ENCODE results near the gene PON3. TPM values are rescaled to one million over a fixed set of nuclear protein-coding genes. Genes with fewer than 3 reads are reported as not detected.

Gene PON3
- total RNA-seq, 1 experiment from 2014 or later: 1.2 TPM

GRCh38 chr7:95427914-95428516 is 31.8 kb upstream of the PON3 start:
- Histone ChIP-seq H3K27me3 (ENCODE audit: control insufficient read depth, insufficient read depth, low read length) (no peaks in the 10 kb centered on the region), H3K9me3 (ENCODE audit: control insufficient read depth, insufficient read depth, low read depth, low read length) (no peaks in the 10 kb centered on the region), H3K27ac (ENCODE audit: low read length) (no peak overlapping the region), H3K4me3 (ENCODE audit: low read depth in 2 of 2, low read length in 2 of 2) (no peak overlapping the region), H3K4me1 (ENCODE audit: control insufficient read depth, insufficient read depth, low read length) (no peaks in the 10 kb centered on the region), H3K36me3 (ENCODE audit: control insufficient read depth, insufficient read depth, low read length) (no peaks in the 10 kb centered on the region)
- no peak for DNase-seq (ENCODE audit: low read depth, low spot score)
- BruUV-seq (replicated peaks): no TSS peak
- POLR2A ChIA-PET: interaction anchor here (0.6 to 0.7 kb wide), 2 partner anchors 163 to 239 kb away, joined by 9 to 11 read pairs; no protein-coding TSS in a partner anchor
- no peak for ATAC-seq
- in situ Hi-C loops (cut with HindIII; ENCODE audit: low pct_unique_long_range_greater_than_20kb, low sequenced_read_pairs) (no loop called here), intact Hi-C loops (cut with micrococcal nuclease; ENCODE audit: unreplicated experiment) (no loop called here)
- TF ChIP-seq TCF7L2 (IDR thresholded peaks at IDR 0.05; ENCODE audit: low read depth, low read length): no peak
- TF ChIP-seq SIN3A (IDR thresholded peaks at IDR 0.05; ENCODE audit: borderline replicate concordance, insufficient read depth, low read depth, low read length): no peak
- no peak for TF ChIP-seq CTCF (IDR thresholded peaks at IDR 0.05)
- TF ChIP-seq, protein P1, sequence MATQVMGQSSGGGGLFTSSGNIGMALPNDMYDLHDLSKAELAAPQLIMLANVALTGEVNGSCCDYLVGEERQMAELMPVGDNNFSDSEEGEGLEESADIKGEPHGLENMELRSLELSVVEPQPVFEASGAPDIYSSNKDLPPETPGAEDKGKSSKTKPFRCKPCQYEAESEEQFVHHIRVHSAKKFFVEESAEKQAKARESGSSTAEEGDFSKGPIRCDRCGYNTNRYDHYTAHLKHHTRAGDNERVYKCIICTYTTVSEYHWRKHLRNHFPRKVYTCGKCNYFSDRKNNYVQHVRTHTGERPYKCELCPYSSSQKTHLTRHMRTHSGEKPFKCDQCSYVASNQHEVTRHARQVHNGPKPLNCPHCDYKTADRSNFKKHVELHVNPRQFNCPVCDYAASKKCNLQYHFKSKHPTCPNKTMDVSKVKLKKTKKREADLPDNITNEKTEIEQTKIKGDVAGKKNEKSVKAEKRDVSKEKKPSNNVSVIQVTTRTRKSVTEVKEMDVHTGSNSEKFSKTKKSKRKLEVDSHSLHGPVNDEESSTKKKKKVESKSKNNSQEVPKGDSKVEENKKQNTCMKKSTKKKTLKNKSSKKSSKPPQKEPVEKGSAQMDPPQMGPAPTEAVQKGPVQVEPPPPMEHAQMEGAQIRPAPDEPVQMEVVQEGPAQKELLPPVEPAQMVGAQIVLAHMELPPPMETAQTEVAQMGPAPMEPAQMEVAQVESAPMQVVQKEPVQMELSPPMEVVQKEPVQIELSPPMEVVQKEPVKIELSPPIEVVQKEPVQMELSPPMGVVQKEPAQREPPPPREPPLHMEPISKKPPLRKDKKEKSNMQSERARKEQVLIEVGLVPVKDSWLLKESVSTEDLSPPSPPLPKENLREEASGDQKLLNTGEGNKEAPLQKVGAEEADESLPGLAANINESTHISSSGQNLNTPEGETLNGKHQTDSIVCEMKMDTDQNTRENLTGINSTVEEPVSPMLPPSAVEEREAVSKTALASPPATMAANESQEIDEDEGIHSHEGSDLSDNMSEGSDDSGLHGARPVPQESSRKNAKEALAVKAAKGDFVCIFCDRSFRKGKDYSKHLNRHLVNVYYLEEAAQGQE (IDR thresholded peaks at IDR 0.05; ENCODE audit: insufficient read depth in 1 of 2, low read depth in 2 of 2, low read length in 1 of 2): no peak
- TF ChIP-seq POLR2AphosphoS5 (IDR thresholded peaks at IDR 0.05; ENCODE audit: low read depth, low read length): no peak
- CTCF ChIA-PET: no interaction called here

DNA sequence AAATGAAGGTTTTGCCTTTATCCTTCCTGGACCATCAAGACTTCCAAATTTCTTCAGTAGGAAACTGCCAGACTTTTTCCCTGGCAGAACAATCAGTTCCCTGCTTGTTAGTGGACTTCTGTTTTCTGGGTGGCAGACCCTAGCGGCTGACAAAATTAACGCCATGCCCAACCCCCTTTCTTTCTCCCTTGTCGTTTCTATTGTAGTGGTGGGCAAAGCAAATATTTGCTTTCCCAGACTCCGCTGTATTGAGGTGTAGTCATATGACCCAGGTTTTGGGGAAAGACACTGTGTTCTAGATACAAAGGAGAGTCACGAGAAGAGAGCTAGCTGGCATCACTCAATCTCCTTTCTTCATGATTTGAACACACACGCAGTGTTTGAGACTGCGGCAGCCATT is 31.0 kb upstream of the PON3 start:
- in situ Hi-C loops (cut with HindIII; ENCODE audit: low pct_unique_long_range_greater_than_20kb, low sequenced_read_pairs) (no loop called here), intact Hi-C loops (cut with micrococcal nuclease; ENCODE audit: unreplicated experiment) (no loop called here)
- ATAC-seq (no peak), DNase-seq (ENCODE audit: low read depth, low spot score) (no peak)
- CTCF ChIA-PET: no interaction called here
- POLR2A ChIA-PET: interaction anchor here (0.7 kb wide), 1 partner anchor 162 kb away, joined by 11 read pairs; no protein-coding TSS in a partner anchor
- no peaks in the 10 kb centered on the region for H3K9me3 ChIP-seq (ENCODE audit: control insufficient read depth, insufficient read depth, low read depth, low read length)
- no peaks in the 10 kb centered on the region for H3K4me1 ChIP-seq (ENCODE audit: control insufficient read depth, insufficient read depth, low read length)
- H3K27me3 ChIP-seq (ENCODE audit: control insufficient read depth, insufficient read depth, low read length): no peaks in the 10 kb centered on the region
- no peak overlapping the region for H3K4me3 ChIP-seq (ENCODE audit: low read depth in 2 of 2, low read length in 2 of 2)
- H3K36me3 ChIP-seq (ENCODE audit: control insufficient read depth, insufficient read depth, low read length): no peaks in the 10 kb centered on the region
- no peak overlapping the region for H3K27ac ChIP-seq (ENCODE audit: low read length)
- TF ChIP-seq POLR2AphosphoS5 (IDR thresholded peaks at IDR 0.05; ENCODE audit: low read depth, low read length) (no peak), TCF7L2 (IDR thresholded peaks at IDR 0.05; ENCODE audit: low read depth, low read length) (no peak), CTCF (IDR thresholded peaks at IDR 0.05) (no peak), SIN3A (IDR thresholded peaks at IDR 0.05; ENCODE audit: borderline replicate concordance, insufficient read depth, low read depth, low read length) (no peak)
- TF ChIP-seq, protein P1 (IDR thresholded peaks at IDR 0.05; ENCODE audit: insufficient read depth in 1 of 2, low read depth in 2 of 2, low read length in 1 of 2): no peak
- no TSS peak for BruUV-seq (replicated peaks)

All from Panc1 (cell line).